Activated CD4-positive, alpha-beta T cell treated with anti-CD3 and anti-CD28 coated beads for 1 hour (primary cell): Measurements from ENCODE around the gene NOXO1.
"Not testable (repeated sequence)": the region's sequence is repeated elsewhere in the genome, so short reads cannot be mapped to it uniquely, and the experiment has no call there.

Experiments used
- DNase-seq: peaks from one replicate; pipeline ENCODE4 v3.0.0-alpha.2; 2020

Gene NOXO1

GRCh38 chr16:1981398-1981836, at the start of gene NOXO1:
TSS of gene NOXO1 (minus strand) at chr16:1981469. CDS start at chr16:1981179, 290 bp downstream.
- no peak for DNase-seq

GRCh38 chr16:2030036-2030435, 48.8 kb upstream of the NOXO1 start:
- no peak for DNase-seq

GRCh38 chr16:2029350-2029749, 48.1 kb upstream of the NOXO1 start:
- no peak for DNase-seq

- no peak for DNase-seq
Observed at GRCh38 chr16:2028620-2029220, 47.5 kb upstream of the NOXO1 start.

GRCh38 chr16:2028146-2028545, 46.9 kb upstream of the NOXO1 start:
- DNase-seq, result no peak

GRCh38 chr16:2027024-2028010, 46.0 kb upstream of the NOXO1 start:
- no peak for DNase-seq

GRCh38 chr16:2026461-2027023, 45.3 kb upstream of the NOXO1 start, which contains the start of gene NHERF2:
TSS of gene NHERF2 (plus strand) at chr16:2026902. CDS start at chr16:2027006, 104 bp downstream.
- DNase-seq, result no peak

GRCh38 chr16:2025878-2026460, 44.7 kb upstream of the NOXO1 start:
- no peak for DNase-seq

- no peak for DNase-seq
Observed at GRCh38 chr16:2025251-2025650, 44.0 kb upstream of the NOXO1 start.

GRCh38 chr16:2024032-2024420, 42.8 kb upstream of the NOXO1 start:
- no peak for DNase-seq

- peak; percentile 93 for DNase-seq
Observed at GRCh38 chr16:2023092-2024031, 42.1 kb upstream of the NOXO1 start.

- no peak for DNase-seq
Observed at GRCh38 chr16:2022723-2023091, 41.4 kb upstream of the NOXO1 start.

- DNase-seq, result no peak
Observed at GRCh38 chr16:2019921-2020831, 38.9 kb upstream of the NOXO1 start.

GRCh38 chr16:2019518-2019920, 38.2 kb upstream of the NOXO1 start, which contains the start of gene NPW:
TSS of gene NPW (plus strand) at chr16:2019785.
- DNase-seq, result no peak

- no peak for DNase-seq
Observed at GRCh38 chr16:2016407-2016922, 35.2 kb upstream of the NOXO1 start.

- DNase-seq, result no peak
Observed at GRCh38 chr16:2015947-2016208, 34.6 kb upstream of the NOXO1 start.

GRCh38 chr16:2015117-2015946, 34.1 kb upstream of the NOXO1 start:
- DNase-seq, result no peak

- no peak for DNase-seq
Observed at GRCh38 chr16:2013527-2013926, 32.3 kb upstream of the NOXO1 start.

GRCh38 chr16:2011726-2012125, 30.5 kb upstream of the NOXO1 start:
- DNase-seq, result not testable (repeated sequence)
